ENCODE data around the gene GDF11.

GRCh38 chr12:55712700-55713415 is 30.1 kb upstream of the GDF11 start:
- TF ChIP-seq, protein P1, sequence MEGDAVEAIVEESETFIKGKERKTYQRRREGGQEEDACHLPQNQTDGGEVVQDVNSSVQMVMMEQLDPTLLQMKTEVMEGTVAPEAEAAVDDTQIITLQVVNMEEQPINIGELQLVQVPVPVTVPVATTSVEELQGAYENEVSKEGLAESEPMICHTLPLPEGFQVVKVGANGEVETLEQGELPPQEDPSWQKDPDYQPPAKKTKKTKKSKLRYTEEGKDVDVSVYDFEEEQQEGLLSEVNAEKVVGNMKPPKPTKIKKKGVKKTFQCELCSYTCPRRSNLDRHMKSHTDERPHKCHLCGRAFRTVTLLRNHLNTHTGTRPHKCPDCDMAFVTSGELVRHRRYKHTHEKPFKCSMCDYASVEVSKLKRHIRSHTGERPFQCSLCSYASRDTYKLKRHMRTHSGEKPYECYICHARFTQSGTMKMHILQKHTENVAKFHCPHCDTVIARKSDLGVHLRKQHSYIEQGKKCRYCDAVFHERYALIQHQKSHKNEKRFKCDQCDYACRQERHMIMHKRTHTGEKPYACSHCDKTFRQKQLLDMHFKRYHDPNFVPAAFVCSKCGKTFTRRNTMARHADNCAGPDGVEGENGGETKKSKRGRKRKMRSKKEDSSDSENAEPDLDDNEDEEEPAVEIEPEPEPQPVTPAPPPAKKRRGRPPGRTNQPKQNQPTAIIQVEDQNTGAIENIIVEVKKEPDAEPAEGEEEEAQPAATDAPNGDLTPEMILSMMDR (IDR thresholded peaks at IDR 0.05; ENCODE audit: low read depth, low read length), result no peak
- no peak for TF ChIP-seq MYC (IDR thresholded peaks at IDR 0.05; ENCODE audit: low read depth, low read length)
- no peak for TF ChIP-seq POLR2A (IDR thresholded peaks at IDR 0.05; ENCODE audit: extremely low read depth, insufficient read length)
- TF ChIP-seq, protein P2, sequence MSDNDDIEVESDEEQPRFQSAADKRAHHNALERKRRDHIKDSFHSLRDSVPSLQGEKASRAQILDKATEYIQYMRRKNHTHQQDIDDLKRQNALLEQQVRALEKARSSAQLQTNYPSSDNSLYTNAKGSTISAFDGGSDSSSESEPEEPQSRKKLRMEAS (IDR thresholded peaks at IDR 0.05; ENCODE audit: low read depth, low read length), result no peak

All from NB4 (cell line).